ENCODE results near the gene MKX. TPM values are rescaled to one million over a fixed set of nuclear protein-coding genes. Genes with fewer than 3 reads are reported as not detected.

Gene MKX
- total and polyA plus RNA-seq, 2 donors (not counting 1 experiment from before 2014, with no cell fraction given), result not detected

- WGBS (ENCODE audit: insufficient coverage), result no CpG with 5 or more reads among the region's 2 CpGs
- Histone ChIP-seq H3K4me3 (ENCODE audit: control extremely low read depth in 1 of 5, extremely low read depth in 1 of 5, insufficient read depth in 1 of 5, low read depth in 2 of 5, low read length in 4 of 5) (no peak overlapping the region), H3K79me2 (ENCODE audit: control insufficient read depth, insufficient read depth, low read length) (no peaks in the 10 kb centered on the region), H4K20me1 (ENCODE audit: control insufficient read depth, insufficient read depth, low read length, poor library complexity, severe bottlenecking) (no peaks in the 10 kb centered on the region), H3K36me3 (replicated peaks in 1 of 2; ENCODE audit: control extremely low read depth in 1 of 2, control insufficient read depth in 1 of 2, extremely low read depth in 1 of 2, insufficient read depth in 2 of 2, low read length in 1 of 2) (no peaks in the 10 kb centered on the region), H3K27me3 (replicated peaks in 1 of 4; ENCODE audit: control extremely low read depth in 1 of 4, control insufficient read depth in 3 of 4, insufficient read depth in 4 of 4, low read length in 3 of 4) (peaks cover 0 to 12% (median 0%) of the 10 kb centered on the region in 4 experiments), H3K4me1 (ENCODE audit: control insufficient read depth in 2 of 2, insufficient read depth in 2 of 2, low read length in 2 of 2) (no peaks in the 10 kb centered on the region), H3K4me2 (replicated peaks; ENCODE audit: low read depth, low read length, poor library complexity, severe bottlenecking) (no peak overlapping the region), H3K9me3 (ENCODE audit: control extremely low read depth in 1 of 3, control insufficient read depth in 2 of 3, insufficient read depth in 1 of 3, low read length in 2 of 3) (no peaks in the 10 kb centered on the region), H3K9ac (ENCODE audit: low read length) (no peak overlapping the region), H3K27ac (ENCODE audit: low read length in 2 of 2) (no peak overlapping the region), H2AFZ (ENCODE audit: insufficient read depth, low read depth, low read length, poor library complexity, severe bottlenecking) (no peak overlapping the region)
- Mint-ChIP-seq H3K9me3 (ENCODE audit: insufficient read depth) (no peaks in the 10 kb centered on the region), H3K4me3 (no peak overlapping the region), H3K27ac (no peak overlapping the region), H3K27me3 (peaks cover 35% of the 10 kb centered on the region), H3K4me1 (no peaks in the 10 kb centered on the region)
- intact Hi-C loops (cut with micrococcal nuclease), result no loop called here
- no peak for ATAC-seq (ENCODE audit: low read depth)
- POLR2A ChIA-PET, result no interaction called here
- CTCF ChIA-PET, result interaction anchor here (0.8 kb wide), 1 partner anchor 1362 kb away, joined by 4 read pairs; no protein-coding TSS in a partner anchor
- no peak for DNase-seq
- TF ChIP-seq, protein P1, sequence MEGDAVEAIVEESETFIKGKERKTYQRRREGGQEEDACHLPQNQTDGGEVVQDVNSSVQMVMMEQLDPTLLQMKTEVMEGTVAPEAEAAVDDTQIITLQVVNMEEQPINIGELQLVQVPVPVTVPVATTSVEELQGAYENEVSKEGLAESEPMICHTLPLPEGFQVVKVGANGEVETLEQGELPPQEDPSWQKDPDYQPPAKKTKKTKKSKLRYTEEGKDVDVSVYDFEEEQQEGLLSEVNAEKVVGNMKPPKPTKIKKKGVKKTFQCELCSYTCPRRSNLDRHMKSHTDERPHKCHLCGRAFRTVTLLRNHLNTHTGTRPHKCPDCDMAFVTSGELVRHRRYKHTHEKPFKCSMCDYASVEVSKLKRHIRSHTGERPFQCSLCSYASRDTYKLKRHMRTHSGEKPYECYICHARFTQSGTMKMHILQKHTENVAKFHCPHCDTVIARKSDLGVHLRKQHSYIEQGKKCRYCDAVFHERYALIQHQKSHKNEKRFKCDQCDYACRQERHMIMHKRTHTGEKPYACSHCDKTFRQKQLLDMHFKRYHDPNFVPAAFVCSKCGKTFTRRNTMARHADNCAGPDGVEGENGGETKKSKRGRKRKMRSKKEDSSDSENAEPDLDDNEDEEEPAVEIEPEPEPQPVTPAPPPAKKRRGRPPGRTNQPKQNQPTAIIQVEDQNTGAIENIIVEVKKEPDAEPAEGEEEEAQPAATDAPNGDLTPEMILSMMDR (IDR thresholded peaks at IDR 0.05), result no peak
- TF ChIP-seq EZH2 (IDR thresholded peaks at IDR 0.05; ENCODE audit: borderline replicate concordance, insufficient read depth, low read depth, low read length, poor library complexity, severe bottlenecking), result no peak
Measured at GRCh38 chr10:27774831-27775230, 29.2 kb upstream of the MKX start.

DNA sequence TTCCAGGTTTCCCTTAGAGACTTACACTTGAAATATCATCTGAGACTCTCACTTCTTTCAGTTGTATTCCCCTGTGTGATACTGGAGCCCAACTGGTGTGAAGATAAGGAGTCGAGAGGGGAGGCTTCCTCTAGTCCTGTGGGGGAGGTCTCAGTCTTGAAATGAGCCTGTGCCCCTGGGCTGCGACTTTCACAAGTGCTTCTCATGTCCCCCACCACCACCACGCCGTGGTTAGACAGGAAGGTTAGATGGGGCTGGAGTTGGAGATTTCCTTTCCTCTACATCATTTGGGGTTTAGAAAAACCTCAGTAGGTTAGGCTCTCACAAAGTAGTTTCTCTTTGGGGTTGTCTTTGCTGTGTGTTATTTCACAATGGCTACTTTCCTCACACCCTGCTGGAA, 25.6 kb upstream of the MKX start:
- H3K36me3 ChIP-seq (replicated peaks in 1 of 2; ENCODE audit: control extremely low read depth in 1 of 2, control insufficient read depth in 1 of 2, extremely low read depth in 1 of 2, insufficient read depth in 2 of 2, low read length in 1 of 2), result no peaks in the 10 kb centered on the region
- no peaks in the 10 kb centered on the region for H3K4me1 Mint-ChIP-seq
- no CpG with 5 or more reads among the region's 4 CpGs for whole genome bisulfite sequencing (ENCODE audit: insufficient coverage)
- no peaks in the 10 kb centered on the region for H3K79me2 ChIP-seq (ENCODE audit: control insufficient read depth, insufficient read depth, low read length)
- ATAC-seq (ENCODE audit: low read depth) (no peak), DNase-seq (no peak)
- peaks cover 0 to 12% (median 0%) of the 10 kb centered on the region in 4 experiments for H3K27me3 ChIP-seq (replicated peaks in 1 of 4; ENCODE audit: control extremely low read depth in 1 of 4, control insufficient read depth in 3 of 4, insufficient read depth in 4 of 4, low read length in 3 of 4)
- no peaks in the 10 kb centered on the region for H3K9me3 Mint-ChIP-seq (ENCODE audit: insufficient read depth)
- H3K4me3 ChIP-seq (ENCODE audit: control extremely low read depth in 1 of 5, extremely low read depth in 1 of 5, insufficient read depth in 1 of 5, low read depth in 2 of 5, low read length in 4 of 5), result no peak overlapping the region
- no peaks in the 10 kb centered on the region for H4K20me1 ChIP-seq (ENCODE audit: control insufficient read depth, insufficient read depth, low read length, poor library complexity, severe bottlenecking)
- no peak overlapping the region for H3K27ac Mint-ChIP-seq
- CTCF ChIA-PET, result no interaction called here
- H3K4me1 ChIP-seq (ENCODE audit: control insufficient read depth in 2 of 2, insufficient read depth in 2 of 2, low read length in 2 of 2), result no peaks in the 10 kb centered on the region
- no peak overlapping the region for H2AFZ ChIP-seq (ENCODE audit: insufficient read depth, low read depth, low read length, poor library complexity, severe bottlenecking)
- no peak for TF ChIP-seq EZH2 (IDR thresholded peaks at IDR 0.05; ENCODE audit: borderline replicate concordance, insufficient read depth, low read depth, low read length, poor library complexity, severe bottlenecking)
- TF ChIP-seq, protein P1 (IDR thresholded peaks at IDR 0.05), result no peak
- POLR2A ChIA-PET, result no interaction called here
- no peak overlapping the region for H3K4me2 ChIP-seq (replicated peaks; ENCODE audit: low read depth, low read length, poor library complexity, severe bottlenecking)
- intact Hi-C loops (cut with micrococcal nuclease), result no loop called here
- no peak overlapping the region for H3K4me3 Mint-ChIP-seq
- peaks cover 43% of the 10 kb centered on the region for H3K27me3 Mint-ChIP-seq
- no peak overlapping the region for H3K9ac ChIP-seq (ENCODE audit: low read length)
- H3K27ac ChIP-seq (ENCODE audit: low read length in 2 of 2), result no peak overlapping the region
- H3K9me3 ChIP-seq (ENCODE audit: control extremely low read depth in 1 of 3, control insufficient read depth in 2 of 3, insufficient read depth in 1 of 3, low read length in 2 of 3), result no peaks in the 10 kb centered on the region

All from B cell (primary cell).